Endodermal cell (in vitro differentiated cells): ENCODE measurements around the gene OR6B2. TPM values are rescaled to one million over a fixed set of nuclear protein-coding genes. Genes with fewer than 3 reads are reported as not detected.

Source experiments
- DNase-seq: peaks from one replicate; pipeline ENCODE4 v3.0.0-alpha.2; 2017
- H3K27ac ChIP-seq: 2 replicates; pipeline ENCODE4 v1.5.1; 2013; ENCODE audit warnings: mild to moderate bottlenecking, low read depth, low read length, moderate library complexity
- H3K27me3 ChIP-seq: 2 replicates; pipeline ENCODE4 v1.6.1; 2013; ENCODE audit warnings: mild to moderate bottlenecking, low read length, moderate library complexity; ENCODE audit not compliant: insufficient read depth, control insufficient read depth, poor library complexity, severe bottlenecking
- H3K36me3 ChIP-seq: 2 replicates; pipeline ENCODE4 v1.7.0; 2013; ENCODE audit warnings: mild to moderate bottlenecking, low read length, moderate library complexity; ENCODE audit not compliant: control insufficient read depth, insufficient read depth
- H3K4me1 ChIP-seq: one replicate; pipeline ENCODE4 v1.7.0; 2013; ENCODE audit warnings: low read length; ENCODE audit not compliant: control insufficient read depth, insufficient read depth
- H3K4me3 ChIP-seq: 2 replicates; pipeline ENCODE4 v1.5.1; 2013; ENCODE audit warnings: mild to moderate bottlenecking, low read length, moderate library complexity
- H3K9ac ChIP-seq: 2 replicates; pipeline ENCODE4 v1.6.1; 2013; ENCODE audit warnings: mild to moderate bottlenecking, low read length, moderate library complexity; ENCODE audit not compliant: poor library complexity, severe bottlenecking; ENCODE audit errors: extremely low read depth
- H3K9me3 ChIP-seq: 2 replicates; pipeline ENCODE4 v1.6.1; 2013; ENCODE audit warnings: mild to moderate bottlenecking, low read length, moderate library complexity; ENCODE audit not compliant: control insufficient read depth
- H3K27ac Mint-ChIP-seq: 2 replicates; pipeline ENCODE4 v1.8.0; 2020; ENCODE audit warnings: mixed read lengths
- H3K27me3 Mint-ChIP-seq: 2 replicates; pipeline ENCODE4 v1.8.0; 2021; ENCODE audit warnings: mild to moderate bottlenecking, mixed read lengths; ENCODE audit not compliant: insufficient read depth
- H3K36me3 Mint-ChIP-seq: 2 replicates; pipeline ENCODE4 v1.8.0; 2020; ENCODE audit warnings: low read depth, mixed read lengths
- H3K4me1 Mint-ChIP-seq: 2 replicates; pipeline ENCODE4 v1.8.0; 2020; ENCODE audit warnings: mixed read lengths
- H3K4me3 Mint-ChIP-seq: 2 replicates; pipeline ENCODE4 v1.8.0; 2020; ENCODE audit warnings: mild to moderate bottlenecking, moderate library complexity, mixed read lengths
- H3K9me3 Mint-ChIP-seq: 2 replicates; pipeline ENCODE4 v1.8.0; 2020; ENCODE audit warnings: mild to moderate bottlenecking, mixed read lengths
- CTCF ChIP-seq: fragments of 200-600 bp; sonication (generic); conservative IDR thresholded peaks from 2 replicates; pipeline ENCODE4 v1.5.0; 2021; ENCODE audit warnings: antibody characterized with exemption, mild to moderate bottlenecking
- WGBS, 2 experiments: methylation state at CpG; one replicate each; pipeline versions ENCODE4 v1.1.5 to v1.1.7; 2013; ENCODE audit warnings: missing lambda C conversion rate in 2 of 2, mixed read lengths in 1 of 2; ENCODE audit not compliant: insufficient coverage in 1 of 2, insufficient read length in 1 of 2; 5-methylcytosine and 5-hydroxymethylcytosine counted together
- total RNA-seq, 2 donors: library from RNA; stranded (reverse); fragmentation: NEBNext Ultra II Directional in 1 of 2; extraction: Animal tissue kit (Norgen Biotek cat#: 25700) in 1 of 2; gene quantifications; 2 replicates in 1 of 2; 3 replicates in 1 of 2; pipeline ENCODE4 v1.2.1, GENCODE V29; 2021

Gene OR6B2
- total RNA-seq, 2 donors from 2014 or later: not detected

- no peaks in the 10 kb centered on the region for H3K36me3 ChIP-seq
- Mint-ChIP-seq H3K27me3 (peaks cover 34% of the 10 kb centered on the region), H3K4me1 (no peaks in the 10 kb centered on the region), H3K36me3 (no peaks in the 10 kb centered on the region), H3K9me3 (no peaks in the 10 kb centered on the region), H3K27ac (no peak within 1 kb of the TSS), H3K4me3 (no peak within 1 kb of the TSS)
- no peak for TF ChIP-seq CTCF
- WGBS, 2 experiments: 88% methylated on average over 23 to 28 of the region's 28 CpGs
- H3K9me3 ChIP-seq: no peaks in the 10 kb centered on the region
- no peak for DNase-seq
- H3K27ac ChIP-seq: no peak within 1 kb of the TSS
- no peak within 1 kb of the TSS for H3K4me3 ChIP-seq
- peaks cover 39% of the 10 kb centered on the region for H3K27me3 ChIP-seq
- H3K9ac ChIP-seq: no peak within 1 kb of the TSS
- no peaks in the 10 kb centered on the region for H3K4me1 ChIP-seq
Observed at GRCh38 chr2:240053173-240054155, 23.2 kb upstream of the OR6B2 start, which contains the start of gene OR6B3. Gene OR6B3 (minus strand): TSS chr2:240053521.

- DNase-seq: no peak
- Histone ChIP-seq H3K9me3 (no peaks in the 10 kb centered on the region), H3K36me3 (no peaks in the 10 kb centered on the region), H3K4me3 (no peak overlapping the region), H3K27me3 (peaks cover 44% of the 10 kb centered on the region), H3K27ac (no peak overlapping the region), H3K9ac (no peak overlapping the region), H3K4me1 (no peaks in the 10 kb centered on the region)
- no peak for TF ChIP-seq CTCF
- Mint-ChIP-seq H3K36me3 (no peaks in the 10 kb centered on the region), H3K27ac (no peak overlapping the region), H3K4me1 (no peaks in the 10 kb centered on the region), H3K4me3 (no peak overlapping the region), H3K27me3 (peaks cover 34% of the 10 kb centered on the region), H3K9me3 (no peaks in the 10 kb centered on the region)
- 86 to 91% methylated on average over 9 to 12 of the region's 12 CpGs for WGBS, 2 experiments
Observed at GRCh38 chr2:240052524-240052923, 22.3 kb upstream of the OR6B2 start.

- H3K27ac Mint-ChIP-seq: no peak overlapping the region
- no peaks in the 10 kb centered on the region for H3K36me3 Mint-ChIP-seq
- H3K4me3 Mint-ChIP-seq: no peak overlapping the region
- no peak for DNase-seq
- H3K4me3 ChIP-seq: no peak overlapping the region
- H3K9ac ChIP-seq: no peak overlapping the region
- no peak overlapping the region for H3K27ac ChIP-seq
- H3K9me3 ChIP-seq: no peaks in the 10 kb centered on the region
- H3K27me3 ChIP-seq: peaks cover 44% of the 10 kb centered on the region
- H3K9me3 Mint-ChIP-seq: no peaks in the 10 kb centered on the region
- no peak for TF ChIP-seq CTCF
- H3K4me1 Mint-ChIP-seq: no peaks in the 10 kb centered on the region
- H3K27me3 Mint-ChIP-seq: peaks cover 32% of the 10 kb centered on the region
- H3K36me3 ChIP-seq: no peaks in the 10 kb centered on the region
- WGBS, 2 experiments: 95 to 97% methylated on average over 3 to 4 of the region's 4 CpGs
- no peaks in the 10 kb centered on the region for H3K4me1 ChIP-seq
Observed at GRCh38 chr2:240051697-240052096, 21.5 kb upstream of the OR6B2 start.
